OCI-LY3 (cell line): ENCODE data around the gene ME3.

Experiments used
- EZH2phosphoT487 ChIP-seq: fragments of 200-600 bp; shearing (Covaris generic); IDR thresholded peaks from 2 replicates; pipeline ENCODE4 v1.6.1; 2018; ENCODE audit warnings: antibody characterized with exemption, mixed run types, low read depth
- TF ChIP-seq, protein P1 (sequence below): fragments of 200-600, 300-600 bp; sonication (generic); IDR thresholded peaks from 2 replicates; pipeline ENCODE4 v1.5.1; 2014; ENCODE audit warnings: antibody characterized with exemption, low read length, low read depth

GRCh38 chr11:86702220-86702983 is 30.0 kb upstream of the ME3 start:
- TF ChIP-seq, protein P1, sequence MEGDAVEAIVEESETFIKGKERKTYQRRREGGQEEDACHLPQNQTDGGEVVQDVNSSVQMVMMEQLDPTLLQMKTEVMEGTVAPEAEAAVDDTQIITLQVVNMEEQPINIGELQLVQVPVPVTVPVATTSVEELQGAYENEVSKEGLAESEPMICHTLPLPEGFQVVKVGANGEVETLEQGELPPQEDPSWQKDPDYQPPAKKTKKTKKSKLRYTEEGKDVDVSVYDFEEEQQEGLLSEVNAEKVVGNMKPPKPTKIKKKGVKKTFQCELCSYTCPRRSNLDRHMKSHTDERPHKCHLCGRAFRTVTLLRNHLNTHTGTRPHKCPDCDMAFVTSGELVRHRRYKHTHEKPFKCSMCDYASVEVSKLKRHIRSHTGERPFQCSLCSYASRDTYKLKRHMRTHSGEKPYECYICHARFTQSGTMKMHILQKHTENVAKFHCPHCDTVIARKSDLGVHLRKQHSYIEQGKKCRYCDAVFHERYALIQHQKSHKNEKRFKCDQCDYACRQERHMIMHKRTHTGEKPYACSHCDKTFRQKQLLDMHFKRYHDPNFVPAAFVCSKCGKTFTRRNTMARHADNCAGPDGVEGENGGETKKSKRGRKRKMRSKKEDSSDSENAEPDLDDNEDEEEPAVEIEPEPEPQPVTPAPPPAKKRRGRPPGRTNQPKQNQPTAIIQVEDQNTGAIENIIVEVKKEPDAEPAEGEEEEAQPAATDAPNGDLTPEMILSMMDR = no peak
- no peak for TF ChIP-seq EZH2phosphoT487
